ENCODE measurements around the gene SNED1.

- TF ChIP-seq CTCF (IDR thresholded peaks at IDR 0.05), result no peak
- no peak for TF ChIP-seq POLR2A (IDR thresholded peaks at IDR 0.05)
Measured at GRCh38 chr2:240958366-240959213, 39.8 kb upstream of the SNED1 start.
